ENCODE data around the gene PNCK. TPM values are rescaled to one million over a fixed set of nuclear protein-coding genes. Genes with fewer than 3 reads are reported as not detected.

Gene PNCK
- total and polyA plus RNA-seq, 2 of the 13 experiments (the other 11 are each of a cell fraction or from before 2014, with no cell fraction given), result 33.1 TPM; not detected in 1

- TF ChIP-seq ATF2 (CRISPR knock-in tag; IDR thresholded peaks at IDR 0.05) (peak; percentile 42; the same call in 1 of the 2 replicates), SKI (IDR thresholded peaks at IDR 0.05; ENCODE audit: partially characterized antibody) (no peak), ZNF724P (CRISPR knock-in tag; IDR thresholded peaks at IDR 0.05; ENCODE audit: borderline replicate concordance) (no peak), REL (CRISPR knock-in tag; conservative IDR thresholded peaks at IDR 0.05) (no peak), PAF1 (CRISPR knock-in tag; IDR thresholded peaks at IDR 0.05) (no peak), NR1H2 (CRISPR knock-in tag; IDR thresholded peaks at IDR 0.05; ENCODE audit: borderline replicate concordance, low read depth) (no peak), RFXAP (CRISPR knock-in tag; IDR thresholded peaks at IDR 0.05; ENCODE audit: borderline replicate concordance) (no peak), TFDP1 (CRISPR knock-in tag; IDR thresholded peaks at IDR 0.05; ENCODE audit: borderline replicate concordance) (no peak), CEBPB (IDR thresholded peaks at IDR 0.05; ENCODE audit: borderline replicate concordance, low read depth, low read length) (no peak), MNT (IDR thresholded peaks at IDR 0.05) (no peak), PHF5A (CRISPR knock-in tag; IDR thresholded peaks at IDR 0.05; ENCODE audit: low read depth, unreplicated experiment) (peak; percentile 79), ATF1 (CRISPR knock-in tag; IDR thresholded peaks at IDR 0.05) (no peak), ZNF746 (CRISPR knock-in tag; IDR thresholded peaks at IDR 0.05) (peak; percentile 82; the same call in 1 of the 2 replicates), MXD1 (CRISPR knock-in tag; IDR thresholded peaks at IDR 0.05) (no peak), RCOR2 (CRISPR knock-in tag; IDR thresholded peaks at IDR 0.05) (no peak)
- TF ChIP-seq, protein P1, sequence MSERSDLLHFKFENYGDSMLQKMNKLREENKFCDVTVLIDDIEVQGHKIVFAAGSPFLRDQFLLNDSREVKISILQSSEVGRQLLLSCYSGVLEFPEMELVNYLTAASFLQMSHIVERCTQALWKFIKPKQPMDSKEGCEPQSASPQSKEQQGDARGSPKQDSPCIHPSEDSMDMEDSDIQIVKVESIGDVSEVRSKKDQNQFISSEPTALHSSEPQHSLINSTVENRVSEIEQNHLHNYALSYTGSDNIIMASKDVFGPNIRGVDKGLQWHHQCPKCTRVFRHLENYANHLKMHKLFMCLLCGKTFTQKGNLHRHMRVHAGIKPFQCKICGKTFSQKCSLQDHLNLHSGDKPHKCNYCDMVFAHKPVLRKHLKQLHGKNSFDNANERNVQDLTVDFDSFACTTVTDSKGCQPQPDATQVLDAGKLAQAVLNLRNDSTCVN (CRISPR knock-in tag; IDR thresholded peaks at IDR 0.05; ENCODE audit: borderline replicate concordance), result peak; percentile 97
- TF ChIP-seq, protein P2, sequence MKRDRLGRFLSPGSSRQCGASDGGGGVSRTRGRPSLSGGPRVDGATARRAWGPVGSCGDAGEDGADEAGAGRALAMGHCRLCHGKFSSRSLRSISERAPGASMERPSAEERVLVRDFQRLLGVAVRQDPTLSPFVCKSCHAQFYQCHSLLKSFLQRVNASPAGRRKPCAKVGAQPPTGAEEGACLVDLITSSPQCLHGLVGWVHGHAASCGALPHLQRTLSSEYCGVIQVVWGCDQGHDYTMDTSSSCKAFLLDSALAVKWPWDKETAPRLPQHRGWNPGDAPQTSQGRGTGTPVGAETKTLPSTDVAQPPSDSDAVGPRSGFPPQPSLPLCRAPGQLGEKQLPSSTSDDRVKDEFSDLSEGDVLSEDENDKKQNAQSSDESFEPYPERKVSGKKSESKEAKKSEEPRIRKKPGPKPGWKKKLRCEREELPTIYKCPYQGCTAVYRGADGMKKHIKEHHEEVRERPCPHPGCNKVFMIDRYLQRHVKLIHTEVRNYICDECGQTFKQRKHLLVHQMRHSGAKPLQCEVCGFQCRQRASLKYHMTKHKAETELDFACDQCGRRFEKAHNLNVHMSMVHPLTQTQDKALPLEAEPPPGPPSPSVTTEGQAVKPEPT (CRISPR knock-in tag; IDR thresholded peaks at IDR 0.05; ENCODE audit: low read depth), result no peak
These were observed 46.5 kb downstream of the PNCK start (continued) for GRCh38 chrX:153626863-153627674.

All from HepG2 (cell line).